Ovary (tissue), 3 donors: ENCODE data around the gene CDH23.

ENCODE experiments used
- EP300 ChIP-seq: sonication (generic); formaldehyde crosslinking; IDR thresholded peaks from one replicate; pipeline ENCODE4 v1.6.1; 2017; ENCODE audit warnings: antibody characterized with exemption
- POLR2A ChIP-seq: fragments of 450-650 bp; IDR thresholded peaks from one replicate; pipeline ENCODE4 v1.6.1; 2017; ENCODE audit warnings: antibody characterized with exemption, mild to moderate bottlenecking, moderate library complexity
- TF ChIP-seq, protein P1 (sequence below), 3 donors: fragments of 450-650 bp in 2 of 3; fragments of 200-600 bp in 1 of 3; IDR thresholded peaks; one replicate each; pipeline versions ENCODE4 v1.5.1 to v1.8.0; 2016 to 2022; ENCODE audit warnings: antibody characterized with exemption in 3 of 3, mild to moderate bottlenecking in 1 of 3
- donor health status: DM: no; HTN: no; CAD: no.

DNA sequence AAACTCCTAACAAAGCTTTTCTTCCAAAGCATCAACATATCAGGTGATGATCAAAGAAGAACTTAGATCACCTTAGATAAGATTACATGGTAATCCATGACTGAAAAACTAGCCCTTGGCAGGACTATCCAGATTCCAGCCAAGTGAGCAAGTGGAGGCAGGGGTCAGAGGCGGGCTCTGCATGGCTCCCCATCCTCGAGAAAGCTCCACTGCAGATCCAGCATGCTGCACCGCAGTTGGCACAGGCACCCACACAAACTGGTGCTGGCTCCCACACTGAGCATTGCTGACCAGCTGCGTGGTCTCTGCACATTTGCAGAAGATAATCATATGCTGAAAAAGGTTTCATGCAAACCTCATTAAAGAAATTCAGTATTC lies 444.2 kb downstream of the CDH23 start:
- TF ChIP-seq, protein P1, sequence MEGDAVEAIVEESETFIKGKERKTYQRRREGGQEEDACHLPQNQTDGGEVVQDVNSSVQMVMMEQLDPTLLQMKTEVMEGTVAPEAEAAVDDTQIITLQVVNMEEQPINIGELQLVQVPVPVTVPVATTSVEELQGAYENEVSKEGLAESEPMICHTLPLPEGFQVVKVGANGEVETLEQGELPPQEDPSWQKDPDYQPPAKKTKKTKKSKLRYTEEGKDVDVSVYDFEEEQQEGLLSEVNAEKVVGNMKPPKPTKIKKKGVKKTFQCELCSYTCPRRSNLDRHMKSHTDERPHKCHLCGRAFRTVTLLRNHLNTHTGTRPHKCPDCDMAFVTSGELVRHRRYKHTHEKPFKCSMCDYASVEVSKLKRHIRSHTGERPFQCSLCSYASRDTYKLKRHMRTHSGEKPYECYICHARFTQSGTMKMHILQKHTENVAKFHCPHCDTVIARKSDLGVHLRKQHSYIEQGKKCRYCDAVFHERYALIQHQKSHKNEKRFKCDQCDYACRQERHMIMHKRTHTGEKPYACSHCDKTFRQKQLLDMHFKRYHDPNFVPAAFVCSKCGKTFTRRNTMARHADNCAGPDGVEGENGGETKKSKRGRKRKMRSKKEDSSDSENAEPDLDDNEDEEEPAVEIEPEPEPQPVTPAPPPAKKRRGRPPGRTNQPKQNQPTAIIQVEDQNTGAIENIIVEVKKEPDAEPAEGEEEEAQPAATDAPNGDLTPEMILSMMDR (IDR thresholded peaks at IDR 0.05), result no peak
- TF ChIP-seq EP300, result no peak
- TF ChIP-seq POLR2A, result no peak
